PC-3 (cell line): ENCODE measurements around the gene LIPC. TPM values are rescaled to one million over a fixed set of nuclear protein-coding genes. Genes with fewer than 3 reads are reported as not detected.

Experiments
- ATAC-seq: fragments of 200-7000 bp; cut with Tn5 transposase; 2 replicates; pipeline ENCODE4 v1.9.1; 2020; ENCODE audit warnings: mild to moderate bottlenecking, moderate library complexity
- BruUV-seq: library from RNA; stranded (reverse); fragments of 400-500 nt; replicated peaks from 2 replicates; lab custom pipeline; 2021; lab: Mats Ljungman, UMichigan
- CTCF ChIA-PET: fragments of 300-600 bp; sonication (Branson Sonifier 250); formaldehyde crosslinking; loops from one replicate; lab custom pipeline; 2022; ENCODE audit warnings: antibody characterized with exemption; lab: Charles Lee
- POLR2A ChIA-PET: fragments of 300-600 bp; sonication (Branson Sonifier 250); formaldehyde crosslinking; loops from one replicate; lab custom pipeline; 2022; ENCODE audit warnings: antibody characterized with exemption; ENCODE audit not compliant: unreplicated experiment; lab: Charles Lee
- DNase-seq: peaks from one replicate; pipeline ENCODE4 v3.0.0-alpha.2; 2015
- H2AFZ ChIP-seq: fragments of 300-600 bp; sonication (generic); 2 replicates; pipeline ENCODE4 v1.6.0; 2016; ENCODE audit warnings: antibody characterized with exemption, low read length
- H3F3A ChIP-seq: fragments of 300-600 bp; sonication (generic); one replicate; pipeline ENCODE4 v1.6.0; 2017; ENCODE audit warnings: antibody characterized with exemption, low read length, control low read depth, mild to moderate bottlenecking; ENCODE audit not compliant: unreplicated experiment
- H3K27ac ChIP-seq: fragments of 300-600 bp; sonication (generic); 2 replicates; pipeline ENCODE4 v1.5.1; 2016; ENCODE audit warnings: mild to moderate bottlenecking, low read length
- H3K27me3 ChIP-seq: fragments of 300-600 bp; sonication (generic); 2 replicates; pipeline ENCODE4 v1.6.1; 2016; ENCODE audit warnings: low read length, mixed read lengths
- H3K36me3 ChIP-seq: fragments of 300-600 bp; sonication (generic); 2 replicates; pipeline ENCODE4 v1.6.1; 2016; ENCODE audit warnings: low read depth, mixed run types, low read length, mixed read lengths
- H3K4me1 ChIP-seq: fragments of 300-600 bp; sonication (generic); 2 replicates; pipeline ENCODE4 v1.5.1; 2016; ENCODE audit warnings: low read length; ENCODE audit not compliant: insufficient read depth
- H3K4me2 ChIP-seq: fragments of 300-600 bp; sonication (generic); 2 replicates; pipeline ENCODE4 v1.6.0; 2016; ENCODE audit warnings: low read length
- H3K4me3 ChIP-seq: fragments of 300-600 bp; sonication (generic); 2 replicates; pipeline ENCODE4 v1.5.1; 2016; ENCODE audit warnings: mild to moderate bottlenecking, low read length, mixed read lengths
- H3K79me2 ChIP-seq: fragments of 300-600 bp; sonication (generic); 2 replicates; pipeline ENCODE4 v1.6.1; 2017; ENCODE audit warnings: low read length, mixed read lengths
- H3K9ac ChIP-seq: fragments of 300-600 bp; sonication (generic); 2 replicates; pipeline ENCODE4 v1.6.0; 2016; ENCODE audit warnings: mild to moderate bottlenecking, low read length
- H3K9me2 ChIP-seq: fragments of 300-600 bp; sonication (generic); replicated peaks from 2 replicates; pipeline ENCODE4 v1.6.1; 2016; ENCODE audit warnings: mixed run types, low read length, mixed read lengths
- H3K9me3 ChIP-seq: fragments of 300-600 bp; sonication (generic); 2 replicates; pipeline ENCODE4 v1.6.1; 2016; ENCODE audit warnings: low read length, mixed read lengths
- H4K20me1 ChIP-seq: fragments of 300-600 bp; sonication (generic); 2 replicates; pipeline ENCODE4 v1.6.1; 2016; ENCODE audit warnings: low read length, mixed read lengths
- EZH2 ChIP-seq: fragments of 300-600 bp; sonication (generic); IDR thresholded peaks from one replicate; pipeline ENCODE4 v1.6.1; 2017; ENCODE audit warnings: antibody characterized with exemption, mild to moderate bottlenecking, low read length; ENCODE audit not compliant: unreplicated experiment
- EZH2phosphoT487 ChIP-seq: fragments of 300-600 bp; sonication (generic); IDR thresholded peaks from 2 replicates; pipeline ENCODE4 v1.6.1; 2018; ENCODE audit warnings: mild to moderate bottlenecking, antibody characterized with exemption, low read length, borderline replicate concordance
- intact Hi-C: fragments of 100-400 bp; cut with micrococcal nuclease; formaldehyde crosslinking; loops from 2 replicates; pipeline ENCODE4 v1.9.0; 2023
- total RNA-seq: library from RNA; depleted of rRNA; stranded (reverse); fragments of >200 nt; gene quantifications from 2 replicates; pipeline ENCODE4 v1.2.3, GENCODE V29; 2014
- TF ChIP-seq, protein P1 (sequence below): fragments of 300-600 bp; sonication (generic); conservative IDR thresholded peaks from 2 replicates; pipeline ENCODE4 v1.5.1; 2017; ENCODE audit warnings: antibody characterized with exemption, low read depth, mild to moderate bottlenecking, low read length

The LIPC gene
- total RNA-seq, 1 experiment from 2014 or later, result not detected

DNA sequence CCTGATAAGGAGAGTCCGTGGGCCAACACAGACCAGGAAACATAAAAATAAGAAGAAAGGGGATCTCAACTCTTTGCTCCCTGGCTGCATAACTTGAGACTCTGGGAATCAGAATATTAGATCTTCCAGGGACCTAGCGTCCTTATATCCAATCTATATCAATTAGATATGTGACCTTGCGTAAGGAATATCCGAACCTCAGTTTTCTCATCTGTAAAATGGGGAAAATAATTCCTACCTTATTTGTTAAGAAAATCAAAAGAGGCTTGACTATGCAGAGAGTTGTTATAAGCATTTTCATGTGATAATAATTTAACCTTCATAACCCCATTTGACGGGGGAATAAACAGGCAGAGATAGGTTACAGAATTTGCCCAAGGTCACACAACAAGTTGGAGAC, 7.1 kb upstream of the LIPC start:
- Histone ChIP-seq H3K27me3 (no peaks in the 10 kb centered on the region), H3K27ac (no peak overlapping the region), H3K4me1 (no peaks in the 10 kb centered on the region), H3K36me3 (no peaks in the 10 kb centered on the region), H3K9ac (no peak overlapping the region), H3K4me2 (no peak overlapping the region), H3K4me3 (no peak overlapping the region), H3K9me3 (no peaks in the 10 kb centered on the region), H3F3A (no peaks in the 10 kb centered on the region), H2AFZ (no peak overlapping the region), H4K20me1 (no peaks in the 10 kb centered on the region), H3K9me2 (no peaks in the 10 kb centered on the region), H3K79me2 (no peaks in the 10 kb centered on the region)
- TF ChIP-seq, protein P1, sequence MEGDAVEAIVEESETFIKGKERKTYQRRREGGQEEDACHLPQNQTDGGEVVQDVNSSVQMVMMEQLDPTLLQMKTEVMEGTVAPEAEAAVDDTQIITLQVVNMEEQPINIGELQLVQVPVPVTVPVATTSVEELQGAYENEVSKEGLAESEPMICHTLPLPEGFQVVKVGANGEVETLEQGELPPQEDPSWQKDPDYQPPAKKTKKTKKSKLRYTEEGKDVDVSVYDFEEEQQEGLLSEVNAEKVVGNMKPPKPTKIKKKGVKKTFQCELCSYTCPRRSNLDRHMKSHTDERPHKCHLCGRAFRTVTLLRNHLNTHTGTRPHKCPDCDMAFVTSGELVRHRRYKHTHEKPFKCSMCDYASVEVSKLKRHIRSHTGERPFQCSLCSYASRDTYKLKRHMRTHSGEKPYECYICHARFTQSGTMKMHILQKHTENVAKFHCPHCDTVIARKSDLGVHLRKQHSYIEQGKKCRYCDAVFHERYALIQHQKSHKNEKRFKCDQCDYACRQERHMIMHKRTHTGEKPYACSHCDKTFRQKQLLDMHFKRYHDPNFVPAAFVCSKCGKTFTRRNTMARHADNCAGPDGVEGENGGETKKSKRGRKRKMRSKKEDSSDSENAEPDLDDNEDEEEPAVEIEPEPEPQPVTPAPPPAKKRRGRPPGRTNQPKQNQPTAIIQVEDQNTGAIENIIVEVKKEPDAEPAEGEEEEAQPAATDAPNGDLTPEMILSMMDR, result no peak
- TF ChIP-seq EZH2 (no peak), EZH2phosphoT487 (no peak)
- ChIA-PET CTCF (no interaction called here), POLR2A (no interaction called here)
- no peak for ATAC-seq
- DNase-seq, result no peak
- intact Hi-C loops, result no loop called here
- BruUV-seq, result no TSS peak

DNA sequence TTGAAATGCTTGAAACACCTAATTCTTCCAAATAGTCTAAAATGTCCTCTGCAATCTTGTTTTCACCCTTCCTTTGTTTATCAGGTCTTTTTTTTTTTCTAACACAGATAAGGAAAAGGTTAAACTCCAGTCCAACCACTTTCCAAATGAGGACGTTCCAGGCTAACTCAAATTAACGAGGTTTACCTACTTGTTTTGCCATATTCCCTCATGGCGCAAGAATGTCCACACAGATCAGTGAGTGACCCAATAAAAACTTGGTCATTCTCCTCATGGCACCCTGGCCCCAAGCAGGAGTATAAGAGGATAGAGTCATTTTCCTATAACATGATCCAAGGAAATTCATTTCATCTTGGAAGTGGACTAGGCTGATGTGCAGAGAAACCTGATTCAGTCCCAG, 6.6 kb upstream of the LIPC start:
- no TSS peak for BruUV-seq
- H3K79me2 ChIP-seq, result no peaks in the 10 kb centered on the region
- ATAC-seq (no peak), DNase-seq (no peak)
- ChIA-PET CTCF (no interaction called here), POLR2A (no interaction called here)
- TF ChIP-seq EZH2 (no peak), EZH2phosphoT487 (no peak)
- TF ChIP-seq, protein P1, result no peak
- no peaks in the 10 kb centered on the region for H3K9me3 ChIP-seq
- H3K9ac ChIP-seq, result no peak overlapping the region
- no peaks in the 10 kb centered on the region for H3F3A ChIP-seq
- no peaks in the 10 kb centered on the region for H3K9me2 ChIP-seq
- no peaks in the 10 kb centered on the region for H3K27me3 ChIP-seq
- no peak overlapping the region for H3K4me2 ChIP-seq
- H3K4me1 ChIP-seq, result no peaks in the 10 kb centered on the region
- H4K20me1 ChIP-seq, result no peaks in the 10 kb centered on the region
- intact Hi-C loops, result no loop called here
- no peak overlapping the region for H3K27ac ChIP-seq
- H3K4me3 ChIP-seq, result no peak overlapping the region
- H3K36me3 ChIP-seq, result no peaks in the 10 kb centered on the region
- no peak overlapping the region for H2AFZ ChIP-seq

DNA sequence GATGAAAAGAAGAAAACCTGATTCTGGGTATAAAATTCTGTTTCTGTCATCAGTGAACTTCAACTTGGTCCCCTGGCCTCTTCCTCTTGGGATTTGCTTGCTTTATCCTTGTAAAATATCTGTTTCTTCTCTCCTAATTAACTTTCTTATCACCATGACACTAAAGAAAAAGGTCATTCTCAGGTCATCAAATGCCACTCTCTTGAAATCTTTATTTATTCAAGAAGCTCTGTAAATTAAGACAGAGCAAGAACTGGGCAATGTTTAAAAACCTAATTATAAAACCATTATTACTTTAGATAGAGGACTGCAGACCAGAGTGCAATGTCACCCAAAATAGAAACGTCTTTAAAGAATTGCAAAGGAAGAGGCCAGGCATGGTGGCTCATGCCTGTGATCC, 6.0 kb upstream of the LIPC start:
- H3K4me1 ChIP-seq, result no peaks in the 10 kb centered on the region
- no peaks in the 10 kb centered on the region for H3F3A ChIP-seq
- no peaks in the 10 kb centered on the region for H3K9me3 ChIP-seq
- no peak overlapping the region for H3K4me2 ChIP-seq
- no peaks in the 10 kb centered on the region for H3K9me2 ChIP-seq
- no peak overlapping the region for H2AFZ ChIP-seq
- no peaks in the 10 kb centered on the region for H3K27me3 ChIP-seq
- H3K79me2 ChIP-seq, result no peaks in the 10 kb centered on the region
- H3K9ac ChIP-seq, result no peak overlapping the region
- H4K20me1 ChIP-seq, result no peaks in the 10 kb centered on the region
- H3K27ac ChIP-seq, result no peak overlapping the region
- H3K36me3 ChIP-seq, result no peaks in the 10 kb centered on the region
- ChIA-PET CTCF (no interaction called here), POLR2A (no interaction called here)
- intact Hi-C loops, result no loop called here
- no TSS peak for BruUV-seq
- DNase-seq, result no peak
- H3K4me3 ChIP-seq, result no peak overlapping the region
- no peak for ATAC-seq
- TF ChIP-seq EZH2, result no peak
- TF ChIP-seq, protein P1, result no peak
- no peak for TF ChIP-seq EZH2phosphoT487
